OCI-M2 (cell line): ENCODE results near the gene IL21R.
"Not testable (repeated sequence)": the region's sequence is repeated elsewhere in the genome, so short reads cannot be mapped to it uniquely, and the experiment has no call there.

Experiments used
- DNase-seq: peaks from one replicate; lab custom pipeline; 2025; ENCODE audit not compliant: unreplicated experiment; lab: John Stamatoyannopoulos, UW

The IL21R gene

DNA sequence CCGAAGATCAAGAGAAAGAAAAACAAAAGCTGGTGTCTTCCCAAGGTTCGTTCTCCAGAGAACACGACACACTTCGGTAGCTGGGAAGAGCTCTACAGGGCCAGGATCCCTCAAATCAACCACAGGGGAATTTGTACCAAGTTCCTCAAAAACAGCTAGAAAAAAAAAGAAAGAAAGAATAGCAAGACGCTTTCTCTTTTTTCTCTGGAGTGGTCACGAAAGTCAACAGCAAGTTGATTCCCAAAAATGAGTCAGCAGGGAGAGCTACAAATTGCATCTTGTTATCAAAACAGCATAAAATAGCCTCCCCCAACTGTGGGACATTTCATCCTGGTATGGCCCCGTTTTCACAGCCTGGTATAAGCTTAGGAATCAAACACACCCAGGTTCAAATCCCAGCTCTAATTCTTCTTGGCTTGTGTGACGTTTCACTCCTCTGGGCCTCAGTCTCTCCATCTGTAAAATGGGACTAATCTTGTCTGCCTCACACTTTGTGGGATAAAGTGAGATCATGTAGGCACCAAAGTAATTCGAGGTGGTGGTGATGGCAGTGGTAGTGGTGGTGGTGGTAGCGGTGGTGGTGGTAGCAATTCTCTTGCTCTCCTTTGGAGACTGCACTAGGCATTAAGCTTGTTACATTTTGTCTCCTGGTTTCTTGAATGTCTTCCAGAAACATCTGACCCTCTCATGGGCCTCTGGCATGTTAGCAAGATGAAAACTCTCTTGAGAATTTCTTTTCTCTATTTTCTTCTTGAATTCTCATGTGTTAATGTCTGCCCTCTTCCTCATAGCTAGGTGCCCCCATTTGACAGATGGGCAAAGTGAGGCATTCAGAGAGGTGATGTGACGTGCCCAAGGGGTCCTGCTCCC is 988 bp upstream of the IL21R start:
- no peak for DNase-seq

DNA sequence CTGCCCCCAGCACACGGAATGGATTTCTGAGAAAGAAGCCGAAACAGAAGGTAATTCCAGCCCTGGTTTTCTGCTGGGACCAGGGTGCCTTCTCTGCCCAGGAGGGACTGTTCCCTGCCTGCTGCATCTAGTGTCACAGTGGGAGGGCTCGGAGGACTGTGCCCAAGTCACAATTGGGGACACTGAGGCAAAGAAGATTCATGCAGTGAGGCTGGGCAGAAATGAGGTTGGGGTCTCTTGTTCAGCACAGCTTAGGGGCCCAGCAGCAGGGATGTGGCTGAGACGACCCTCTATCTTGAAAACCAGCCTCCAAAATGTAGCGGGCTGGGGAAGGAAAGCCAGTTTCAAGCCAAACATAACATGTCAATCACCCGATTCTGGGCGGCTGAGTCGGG is 592 bp downstream of the IL21R start:
- DNase-seq: no peak

DNA sequence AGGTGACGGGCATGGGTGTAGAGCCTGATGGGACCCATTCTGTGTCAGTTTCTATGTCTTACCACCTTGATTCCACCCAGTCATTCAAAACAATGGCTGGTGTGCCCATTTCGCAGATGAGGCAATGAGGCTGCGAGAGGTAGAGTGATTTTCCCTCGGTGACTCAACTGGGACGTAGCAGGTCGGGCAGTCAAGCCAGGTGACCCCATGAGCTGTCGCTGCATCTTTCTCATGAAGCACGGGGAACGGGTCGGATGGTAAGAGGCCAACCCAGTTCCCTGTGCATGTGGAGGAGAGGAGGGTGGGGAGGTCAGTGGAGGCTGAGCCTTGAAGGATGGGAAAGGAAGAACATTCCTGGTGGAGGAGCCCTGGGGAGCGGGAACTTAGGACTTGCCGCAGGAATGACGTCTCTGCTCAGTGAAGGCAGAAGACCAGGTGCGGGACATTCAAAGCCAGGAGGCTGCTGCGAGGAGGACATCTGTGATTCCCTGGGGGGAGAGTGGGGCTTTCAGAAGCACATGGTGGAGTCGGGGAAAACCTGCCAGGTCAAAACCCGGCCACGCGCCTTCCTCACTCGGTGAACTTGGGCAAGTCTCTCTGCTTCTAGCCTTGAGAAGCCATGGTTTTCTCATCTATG is 1.1 kb downstream of the IL21R start:
- DNase-seq: no peak

DNA sequence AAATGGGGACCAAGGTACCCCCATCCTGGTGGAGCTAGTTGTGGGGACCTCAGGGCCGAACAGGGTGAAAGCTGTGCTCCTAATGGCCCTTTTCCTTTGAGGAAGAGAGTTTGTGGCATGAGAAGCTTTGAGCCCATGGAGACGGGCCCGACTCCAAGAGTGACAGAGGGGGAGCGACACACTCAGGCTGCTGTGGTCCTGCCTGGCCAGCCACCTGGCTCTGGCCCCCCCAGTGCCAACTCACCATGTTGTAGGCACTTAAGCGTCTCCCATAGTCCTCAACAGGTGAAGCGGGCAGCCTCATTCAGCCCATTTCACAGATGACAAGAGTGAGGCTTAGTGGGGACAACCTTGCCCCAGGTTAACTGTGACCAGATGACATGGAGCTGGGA is 1.6 kb downstream of the IL21R start:
- DNase-seq: no peak

DNA sequence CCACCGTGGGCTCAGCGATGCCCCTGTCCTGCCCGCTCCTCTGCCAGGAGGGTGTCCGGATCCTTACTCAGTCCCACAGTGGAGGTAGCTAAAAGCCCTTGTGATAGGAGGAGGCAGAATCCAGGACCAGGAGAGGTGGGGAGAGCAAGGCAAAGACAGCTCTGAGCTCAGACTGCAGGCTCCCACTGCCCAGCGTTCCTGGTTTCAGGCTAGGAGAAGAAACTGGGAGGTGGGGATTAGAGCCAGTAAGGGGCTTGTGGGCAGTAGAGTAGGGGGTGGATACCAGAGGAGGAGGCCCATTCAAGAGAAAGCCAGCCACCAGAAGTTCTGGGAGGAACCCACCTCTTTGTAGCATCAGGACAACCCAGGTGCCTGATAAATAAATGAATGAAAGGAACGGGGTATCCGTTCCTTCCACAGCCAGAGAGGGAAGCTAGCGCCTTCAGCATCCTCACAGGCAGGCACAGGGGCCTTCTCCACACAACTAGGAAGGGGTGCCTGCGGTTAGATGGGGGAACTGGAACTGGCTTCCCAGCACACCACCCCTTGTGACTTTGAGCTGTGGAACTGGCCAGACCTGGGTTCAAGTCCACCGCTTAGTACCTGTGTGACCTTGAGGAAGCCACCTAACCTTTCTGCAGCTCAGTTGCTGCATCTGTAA is 2.3 kb downstream of the IL21R start:
- DNase-seq: no peak

DNA sequence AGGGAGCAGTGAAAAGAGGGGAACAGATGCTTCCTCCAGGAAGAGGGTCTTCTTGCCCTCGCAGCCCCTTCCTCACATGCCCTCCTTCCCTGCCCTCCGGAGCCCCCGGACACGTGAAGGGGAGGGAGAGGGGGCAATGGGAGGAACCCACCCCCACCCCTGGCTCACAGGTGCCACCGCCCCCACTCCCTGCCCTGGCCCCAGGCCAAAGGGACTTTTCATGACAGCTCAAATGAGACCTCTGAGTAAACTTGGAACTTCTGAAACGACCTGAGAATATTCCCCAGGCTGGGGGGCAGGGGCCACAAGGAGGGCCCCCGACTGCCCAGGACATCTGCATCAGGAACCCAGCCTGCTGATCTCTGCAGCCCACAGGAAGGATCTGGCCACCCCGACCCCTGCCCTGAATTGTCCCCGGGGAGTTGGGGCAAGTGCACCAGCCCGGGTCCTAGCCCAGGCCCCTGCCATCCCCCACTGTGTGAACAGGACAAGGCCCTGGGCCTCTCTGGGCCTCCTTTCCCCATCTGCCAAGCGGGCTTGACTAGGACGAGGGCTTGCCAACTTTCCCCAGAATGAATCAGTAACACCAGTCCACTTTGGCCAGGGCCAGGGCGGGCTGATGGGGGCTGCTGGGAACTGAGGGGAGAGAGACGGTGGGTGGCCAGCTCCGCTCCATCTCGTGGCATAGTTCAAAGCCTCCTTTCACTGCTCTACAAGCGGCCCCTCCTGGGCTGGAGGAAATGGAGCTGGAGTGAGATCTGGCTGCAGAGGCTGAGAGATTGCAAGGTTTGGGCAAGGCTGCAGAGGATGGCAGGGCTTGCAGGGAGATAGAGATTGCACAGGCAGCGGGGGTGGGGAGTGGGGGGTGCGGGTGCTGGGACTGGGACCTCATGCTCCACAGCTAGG is 3.8 kb downstream of the IL21R start:
- no peak for DNase-seq

DNA sequence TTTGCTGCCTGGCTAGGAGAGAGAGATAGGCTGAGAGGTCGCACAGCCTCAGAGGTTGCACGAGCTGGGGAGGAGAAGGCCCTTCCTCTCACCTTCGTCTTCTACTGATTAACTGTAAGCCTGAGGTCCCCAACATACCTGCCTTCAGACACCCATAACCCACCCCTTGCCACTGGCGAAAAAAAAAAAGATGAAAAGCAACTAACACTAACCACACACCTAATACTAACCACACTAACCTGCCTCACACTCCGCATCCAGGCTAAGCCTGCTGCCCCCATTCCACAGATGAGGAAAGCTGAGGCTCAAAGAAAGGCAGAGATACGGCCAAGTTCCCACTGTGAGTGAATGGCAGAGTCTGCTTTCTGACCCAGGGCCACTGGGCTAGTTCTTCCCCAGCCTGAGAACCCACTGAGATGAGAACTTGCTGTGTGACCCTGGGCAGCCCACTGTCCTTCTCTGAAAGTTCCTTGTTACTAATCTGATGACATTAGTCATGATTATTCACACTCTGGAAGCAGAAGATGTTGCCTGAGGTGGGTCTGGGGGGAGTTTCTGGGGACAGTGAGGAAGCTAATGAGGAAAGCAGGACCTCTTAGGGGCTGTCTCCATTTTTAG is 4.6 kb downstream of the IL21R start:
- DNase-seq: no peak

DNA sequence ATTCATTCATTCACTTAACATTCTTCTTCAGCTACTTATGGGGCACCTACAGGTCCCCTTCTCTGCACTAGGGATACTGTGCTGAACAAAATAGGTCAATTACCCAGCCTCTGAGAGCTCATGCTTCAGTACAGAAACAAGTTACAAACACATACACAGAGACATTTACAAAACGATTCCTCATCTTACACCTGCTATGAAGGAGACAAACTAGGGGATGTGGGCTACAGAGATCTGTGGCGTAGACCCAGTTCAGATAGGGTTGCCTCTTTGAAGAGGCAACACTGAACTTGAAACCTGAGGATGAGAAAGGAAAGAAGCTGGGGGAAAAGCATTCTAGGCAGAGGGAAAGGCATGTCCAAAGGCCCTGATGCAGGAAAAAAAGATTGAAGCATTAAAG is 5.2 kb downstream of the IL21R start:
- no peak for DNase-seq

DNA sequence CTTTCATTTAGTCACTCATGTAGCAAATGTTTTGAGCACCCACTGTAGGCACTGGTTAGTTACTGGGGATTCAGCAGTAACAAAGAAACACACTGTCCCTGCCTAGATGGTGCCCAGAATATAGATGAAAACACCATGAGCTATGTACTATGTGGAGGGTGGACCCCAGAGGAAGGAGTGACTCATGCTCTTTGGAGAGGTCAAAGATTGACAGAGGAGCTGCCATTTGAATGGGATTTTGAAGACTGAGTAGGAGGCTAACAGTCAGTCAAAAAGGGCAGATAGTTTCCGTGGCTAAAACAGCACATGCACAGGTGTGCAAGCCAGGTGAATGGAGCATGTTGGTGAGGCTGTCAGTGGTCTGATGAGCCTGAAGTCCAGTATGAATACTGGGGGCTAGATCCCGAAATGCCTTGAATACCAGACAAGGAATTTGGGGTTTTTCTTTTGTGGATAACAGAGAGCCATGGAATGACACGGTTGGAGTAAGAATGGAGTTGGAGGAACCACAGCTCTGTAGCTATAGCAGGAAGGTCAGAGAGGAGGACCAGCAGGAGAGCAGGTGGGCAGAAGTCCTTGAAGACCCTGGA is 6.1 kb downstream of the IL21R start:
- DNase-seq: no peak

DNA sequence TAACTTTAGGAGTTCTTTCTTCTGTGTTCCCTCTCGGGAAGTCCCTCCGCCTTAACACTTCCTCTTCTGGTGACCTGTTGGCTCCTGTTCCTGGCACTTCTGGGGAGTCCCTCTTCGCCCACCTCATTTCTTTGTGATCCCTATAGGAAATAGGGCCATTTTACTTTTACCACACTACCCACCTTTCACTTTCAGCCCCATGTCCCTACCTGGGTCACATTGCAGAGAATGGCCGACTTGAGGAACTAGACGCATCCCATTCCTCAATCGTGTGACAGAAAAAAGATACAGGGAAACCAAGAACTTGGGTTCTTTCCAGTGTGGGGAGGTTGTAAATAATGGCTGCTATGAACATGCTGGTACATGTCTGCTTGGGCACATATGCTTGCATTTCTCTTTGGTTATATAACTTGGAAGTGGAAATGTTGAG is 6.6 kb downstream of the IL21R start:
- DNase-seq: no peak

DNA sequence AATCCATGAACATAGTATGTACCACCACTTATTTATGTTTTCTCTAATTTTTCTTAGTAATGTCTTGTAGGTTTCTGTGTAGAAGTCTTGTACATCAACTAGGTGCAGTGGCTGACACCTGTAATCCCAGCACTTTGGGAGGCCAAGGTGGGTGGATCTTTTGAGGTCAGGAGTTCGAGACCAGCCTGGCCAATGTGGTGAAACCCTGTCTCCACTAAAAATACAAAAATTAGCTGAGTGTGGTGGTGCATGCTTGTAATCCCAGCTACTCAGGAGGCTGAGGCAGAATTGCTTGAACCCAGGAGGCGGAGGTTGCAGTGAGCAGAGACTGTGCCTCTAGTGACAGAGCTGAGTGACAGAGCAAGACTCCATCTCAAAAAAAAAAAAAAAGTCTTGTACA is 8.0 kb downstream of the IL21R start:
- not testable (repeated sequence) for DNase-seq

DNA sequence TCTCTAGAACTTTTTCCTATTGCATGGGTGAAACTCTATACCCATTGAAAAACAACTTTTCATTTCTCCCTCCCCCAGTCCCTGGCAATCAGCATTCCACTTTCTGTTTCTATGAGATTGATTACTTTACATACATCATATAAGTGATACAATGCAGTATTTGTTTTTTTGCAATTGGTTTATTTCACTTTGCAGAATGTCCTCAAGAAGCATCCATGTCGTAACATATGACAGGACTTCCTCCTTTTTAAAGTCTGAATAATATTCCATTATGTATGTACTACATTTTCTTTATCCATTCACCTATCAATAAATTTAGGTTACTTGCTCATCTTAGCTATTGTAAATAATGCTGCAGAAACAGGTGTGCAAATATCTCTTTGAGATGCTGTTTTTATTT is 8.8 kb downstream of the IL21R start:
- DNase-seq: no peak

DNA sequence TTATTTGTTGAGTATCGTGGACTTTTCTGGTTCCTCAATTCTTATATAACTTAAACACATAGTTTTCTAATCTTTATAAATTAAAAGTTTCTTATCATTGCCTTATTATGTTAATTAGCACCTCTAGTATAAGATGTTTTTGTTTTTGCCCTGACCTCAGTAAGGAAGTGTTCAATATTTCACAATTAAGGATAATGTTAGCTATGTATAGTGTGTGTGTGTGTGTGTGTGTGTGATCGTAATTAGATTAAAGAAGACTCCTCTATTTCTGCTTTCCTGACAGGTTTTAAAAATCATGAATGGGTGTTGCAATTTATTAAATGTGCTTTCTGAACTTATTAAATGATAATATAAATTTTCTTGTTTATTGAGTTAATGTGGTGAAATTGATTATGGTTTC is 12.0 kb downstream of the IL21R start:
- DNase-seq: no peak

DNA sequence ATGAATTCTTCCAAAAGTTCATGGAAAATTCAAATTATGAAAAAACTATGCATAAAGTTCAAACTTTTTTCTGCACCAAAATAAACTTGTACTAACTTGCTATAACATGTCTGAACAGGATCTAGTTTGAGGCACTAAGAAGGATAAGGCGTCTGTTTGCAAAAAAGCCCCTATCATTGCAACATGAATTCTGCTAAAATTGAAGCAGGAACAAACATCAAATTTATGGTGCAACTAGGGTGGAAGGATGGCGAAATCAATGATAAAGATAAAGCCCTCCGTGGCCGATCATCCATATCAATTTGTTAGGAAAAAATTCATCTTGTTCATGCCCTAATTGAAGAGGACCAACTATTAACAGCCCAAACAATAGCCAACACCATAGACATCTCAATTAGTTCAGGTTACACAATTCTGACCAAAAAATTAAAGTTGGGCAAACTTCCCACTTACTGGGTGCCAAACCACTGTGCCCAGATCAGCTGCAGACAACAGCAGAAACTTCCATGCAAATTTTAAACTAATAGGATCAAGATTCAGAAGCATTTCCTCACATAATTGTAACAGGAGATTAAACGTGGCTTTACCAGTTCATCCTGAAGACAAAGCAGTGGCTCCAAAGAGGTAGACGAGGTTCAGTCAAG is 12.9 kb downstream of the IL21R start:
- DNase-seq: no peak

DNA sequence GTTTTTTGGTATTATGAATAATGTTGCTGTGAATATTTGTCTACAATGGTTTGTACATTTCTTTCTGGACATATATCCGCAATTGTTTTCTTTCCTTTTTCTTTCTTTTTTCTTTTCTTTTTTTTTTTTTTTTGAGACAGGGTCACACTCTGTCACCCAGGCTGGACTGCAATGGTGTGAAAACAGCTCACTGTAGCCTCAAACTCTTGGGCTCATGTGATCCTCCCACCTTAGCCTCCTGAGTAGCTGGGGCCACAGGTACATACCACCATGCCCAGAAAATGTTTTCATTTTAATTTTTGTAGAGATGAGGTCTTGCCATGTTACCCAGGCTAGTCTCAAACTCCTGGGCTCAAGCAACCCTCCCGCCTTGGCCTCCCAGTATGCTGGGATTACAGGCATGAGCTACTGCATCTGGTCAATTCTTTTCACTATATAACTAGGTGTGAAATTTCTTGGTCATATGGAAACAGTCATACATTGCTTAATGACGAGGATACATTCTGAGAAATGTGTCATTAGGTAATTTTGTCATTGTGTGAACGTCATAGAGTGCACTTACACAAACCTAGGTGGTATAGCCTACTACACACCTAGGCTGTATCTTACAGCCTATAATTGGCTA is 15.2 kb downstream of the IL21R start:
- DNase-seq: no peak

DNA sequence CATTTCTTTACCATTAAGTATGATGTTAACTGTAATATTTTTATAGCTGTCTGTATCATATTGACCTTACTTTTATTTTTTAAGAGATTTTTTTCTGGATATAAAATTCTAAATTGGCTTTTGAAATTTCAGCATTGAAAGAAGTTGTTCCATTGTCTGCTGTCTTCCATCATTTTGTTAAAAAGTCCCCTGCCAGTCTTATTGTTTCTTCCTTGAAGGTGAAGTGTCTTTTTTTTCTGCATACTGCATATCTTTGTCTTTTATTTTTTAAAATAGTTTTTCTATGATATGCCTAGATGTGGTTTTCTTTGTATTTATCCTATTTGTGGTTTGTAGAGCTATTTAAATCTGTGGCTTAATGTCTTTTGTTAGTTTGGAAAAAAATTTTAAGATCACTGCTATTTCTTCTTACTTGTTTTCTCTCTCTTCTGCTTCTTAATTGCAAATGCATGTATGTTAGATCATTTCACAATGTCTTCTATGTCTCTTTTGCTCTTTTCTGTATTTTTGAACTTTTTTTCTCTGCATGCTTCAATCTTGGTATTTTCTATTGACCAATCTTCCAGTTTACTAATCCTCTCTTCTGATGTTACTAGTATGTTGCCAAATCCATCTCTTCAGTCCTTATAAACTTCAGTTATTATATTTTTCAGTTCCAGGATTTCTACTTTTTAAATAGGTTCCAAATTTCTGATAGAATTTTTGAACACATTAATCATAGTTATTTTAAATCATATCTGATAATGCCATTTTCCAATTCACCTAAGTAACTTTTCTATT is 20.2 kb downstream of the IL21R start:
- DNase-seq: no peak

DNA sequence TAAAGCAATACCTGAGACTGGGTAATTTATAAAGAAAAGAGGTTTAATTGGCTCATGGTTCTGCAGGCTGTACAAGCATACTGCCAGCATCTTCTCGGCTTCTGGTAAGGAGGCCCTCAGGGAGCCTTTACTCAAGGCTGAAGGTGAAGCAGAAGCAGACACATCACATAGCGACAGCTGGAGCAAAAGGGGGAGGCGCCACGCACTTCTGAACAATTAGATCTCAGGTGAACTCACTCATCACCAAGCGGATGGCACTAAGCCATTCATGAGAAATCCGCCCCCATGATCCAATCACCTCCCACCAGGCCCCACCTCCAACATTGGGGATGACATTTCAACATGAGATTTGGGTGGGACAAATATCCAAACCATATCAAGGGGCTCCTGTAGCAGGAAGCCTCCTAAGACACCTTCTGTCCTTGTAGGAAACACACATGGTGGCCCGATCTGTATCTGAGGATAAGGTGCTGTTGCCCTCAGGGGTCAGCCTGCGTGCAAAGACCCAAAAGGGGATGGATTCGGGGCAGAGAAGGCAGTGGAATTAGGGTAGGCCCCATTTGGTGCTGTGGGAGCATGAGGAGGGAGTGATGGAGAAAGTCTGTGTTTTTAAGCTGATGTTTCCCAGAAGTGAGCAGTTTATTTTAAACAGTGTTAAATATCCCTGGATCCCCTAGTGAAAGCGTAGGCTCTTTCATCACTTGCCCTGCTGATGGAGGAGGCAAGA is 23.0 kb downstream of the IL21R start:
- no peak for DNase-seq

DNA sequence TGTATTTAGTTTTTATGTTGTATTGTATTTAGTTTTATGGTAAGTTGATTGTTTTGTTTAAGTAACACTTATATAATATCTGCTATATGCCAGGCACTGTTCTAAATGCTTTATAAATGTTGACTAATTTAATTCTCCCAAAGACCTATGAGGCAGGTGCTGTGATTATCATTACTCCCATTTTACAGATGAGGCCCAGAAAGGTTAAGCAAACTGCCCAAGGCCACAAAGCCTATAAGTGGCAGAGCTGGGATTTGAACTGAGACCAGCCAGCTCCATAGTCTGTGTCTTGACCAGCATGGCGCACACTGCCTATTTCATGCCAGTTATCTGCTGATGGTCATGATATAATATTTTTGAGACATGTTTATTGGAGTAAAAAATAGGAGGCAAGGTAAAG is 24.0 kb downstream of the IL21R start:
- no peak for DNase-seq
